IMR-90 (cell line): Measurements from ENCODE around the gene ARV1. TPM values are rescaled to one million over a fixed set of nuclear protein-coding genes. Genes with fewer than 3 reads are reported as not detected.

Source experiments
- ATAC-seq: fragments of 200-7000 bp; cut with Tn5 transposase; 2 replicates; pipeline ENCODE4 v1.9.1; 2020; ENCODE audit warnings: low read depth, mild to moderate bottlenecking, moderate library complexity
- BruUV-seq: library from RNA; stranded (reverse); fragments of 400-500 nt; replicated peaks from 2 replicates; lab custom pipeline; 2021; lab: Mats Ljungman, UMichigan
- CTCF ChIA-PET: fragments of 300-600 bp; formaldehyde crosslinking; extraction: SDS; loops from one replicate; lab custom pipeline; 2021; ENCODE audit warnings: antibody characterized with exemption; lab: Yijun Ruan, JAX
- POLR2A ChIA-PET: fragments of 300-600 bp; sonication (Branson Sonifier 250); formaldehyde crosslinking; loops from one replicate; lab custom pipeline; 2022; ENCODE audit warnings: antibody characterized with exemption; ENCODE audit not compliant: unreplicated experiment; lab: Charles Lee
- DNase-seq: peaks from one replicate; pipeline ENCODE4 v3.0.0; 2013
- H2AFZ ChIP-seq: replicated peaks from 2 replicates; pipeline ENCODE3; 2013; ENCODE audit warnings: low read length, mild to moderate bottlenecking; ENCODE audit not compliant: poor library complexity
- H2AK5ac ChIP-seq: 2 replicates; pipeline ENCODE4 v1.6.1; 2013; ENCODE audit warnings: low read depth, low read length, inconsistent platforms
- H2AK9ac ChIP-seq: replicated peaks from 2 replicates; pipeline ENCODE3; 2013; ENCODE audit warnings: mild to moderate bottlenecking, low read depth, low read length, moderate library complexity; ENCODE audit not compliant: poor library complexity
- H2BK120ac ChIP-seq: 2 replicates; pipeline ENCODE4 v1.6.1; 2013; ENCODE audit warnings: low read depth, low read length, inconsistent platforms
- H2BK15ac ChIP-seq: 3 replicates; pipeline ENCODE4 v1.6.1; 2013; ENCODE audit warnings: low read depth, low read length, inconsistent platforms
- H2BK20ac ChIP-seq: 2 replicates; pipeline ENCODE4 v1.6.1; 2013; ENCODE audit warnings: low read depth, mild to moderate bottlenecking, inconsistent platforms, low read length, moderate library complexity
- H2BK5ac ChIP-seq: 2 replicates; pipeline ENCODE4 v1.6.1; 2013; ENCODE audit warnings: mild to moderate bottlenecking, low read depth, low read length, inconsistent platforms; ENCODE audit not compliant: poor library complexity, severe bottlenecking
- H3K14ac ChIP-seq: replicated peaks from 2 replicates; pipeline ENCODE4 v1.6.1; 2013; ENCODE audit warnings: low read depth, low read length, inconsistent platforms
- H3K18ac ChIP-seq: 2 replicates; pipeline ENCODE4 v1.6.1; 2013; ENCODE audit warnings: low read depth, low read length, control low read depth
- H3K23ac ChIP-seq: 2 replicates; pipeline ENCODE4 v1.6.1; 2013; ENCODE audit warnings: low read depth, low read length, inconsistent platforms
- H3K27ac ChIP-seq: 2 replicates; pipeline ENCODE4 v1.5.1; 2013; ENCODE audit warnings: mild to moderate bottlenecking, control low read depth, low read length; ENCODE audit not compliant: insufficient read depth
- H3K27me3 ChIP-seq: 2 replicates; pipeline ENCODE4 v1.6.1; 2013; ENCODE audit warnings: low read length; ENCODE audit not compliant: control insufficient read depth, insufficient read depth
- H3K36me3 ChIP-seq: 2 replicates; pipeline ENCODE4 v1.6.1; 2013; ENCODE audit warnings: low read length, mixed read lengths; ENCODE audit not compliant: control insufficient read depth, insufficient read depth
- H3K4ac ChIP-seq: 2 replicates; pipeline ENCODE4 v1.6.1; 2013; ENCODE audit warnings: low read depth, low read length, inconsistent platforms
- H3K4me1 ChIP-seq: 2 replicates; pipeline ENCODE4 v1.6.1; 2013; ENCODE audit warnings: low read length, mixed read lengths; ENCODE audit not compliant: control insufficient read depth, insufficient read depth
- H3K4me2 ChIP-seq: 2 replicates; pipeline ENCODE4 v1.6.1; 2013; ENCODE audit warnings: low read depth, mild to moderate bottlenecking, control low read depth, low read length, moderate library complexity
- H3K4me3 ChIP-seq: 2 replicates; pipeline ENCODE4 v1.5.1; 2013; ENCODE audit warnings: low read depth, mild to moderate bottlenecking, control low read depth, low read length, moderate library complexity; ENCODE audit not compliant: insufficient read depth
- H3K56ac ChIP-seq: 2 replicates; pipeline ENCODE4 v1.6.1; 2013; ENCODE audit warnings: low read length, inconsistent platforms; ENCODE audit not compliant: insufficient read depth; ENCODE audit errors: extremely low read depth
- H3K79me1 ChIP-seq, 2 experiments: 2 replicates each; pipeline ENCODE4 v1.6.1; 2013; ENCODE audit warnings: low read length in 2 of 2, inconsistent platforms in 1 of 2, low read depth in 1 of 2
- H3K9ac ChIP-seq: 2 replicates; pipeline ENCODE4 v1.6.1; 2013; ENCODE audit warnings: low read depth, low read length, control low read depth
- H3K9me1 ChIP-seq: 2 replicates; pipeline ENCODE4 v1.6.1; 2013; ENCODE audit warnings: low read length, inconsistent platforms; ENCODE audit not compliant: insufficient read depth
- H3K9me3 ChIP-seq: 2 replicates; pipeline ENCODE4 v1.6.1; 2013; ENCODE audit warnings: low read length; ENCODE audit not compliant: control insufficient read depth, insufficient read depth
- H4K20me1 ChIP-seq: 2 replicates; pipeline ENCODE4 v1.6.1; 2013; ENCODE audit warnings: low read length, inconsistent platforms; ENCODE audit not compliant: insufficient read depth
- H4K5ac ChIP-seq: 2 replicates; pipeline ENCODE4 v1.6.1; 2013; ENCODE audit warnings: mild to moderate bottlenecking, low read depth, low read length, control low read depth
- H4K8ac ChIP-seq, 2 experiments: 2 replicates each; pipeline ENCODE4 v1.6.1; 2013; ENCODE audit warnings: low read depth in 2 of 2, low read length in 2 of 2, control low read depth in 1 of 2, inconsistent platforms in 1 of 2
- H4K91ac ChIP-seq: 2 replicates; pipeline ENCODE4 v1.6.1; 2013; ENCODE audit warnings: low read depth, low read length, inconsistent platforms; ENCODE audit not compliant: insufficient read depth
- ELK1 ChIP-seq: fragments of 150-350 bp; IDR thresholded peaks from 2 replicates; pipeline ENCODE4 v1.6.1; 2016; ENCODE audit warnings: low read depth, mild to moderate bottlenecking, low read length, moderate library complexity, borderline replicate concordance
- RCOR1 ChIP-seq: IDR thresholded peaks from 2 replicates; pipeline ENCODE4 v1.6.1; 2012; ENCODE audit warnings: mild to moderate bottlenecking, low read length, improper control_type of control experiment; ENCODE audit not compliant: insufficient replicate concordance
- WGBS, 2 experiments: methylation state at CpG; one replicate each; pipeline versions ENCODE4 v1.1.5 to v1.1.7; 2013; ENCODE audit warnings: missing lambda C conversion rate in 2 of 2; ENCODE audit not compliant: insufficient read length in 1 of 2; ENCODE audit errors: extremely low coverage in 2 of 2; 5-methylcytosine and 5-hydroxymethylcytosine counted together
- dilution Hi-C: fragments of 300-500 bp; cut with HindIII; formaldehyde crosslinking; loops from one replicate; pipeline ENCODE4 v1.14.3; 2018; ENCODE audit warnings: low sequenced_read_pairs; ENCODE audit not compliant: unreplicated experiment
- in situ Hi-C: fragments of 300-500 bp; cut with MboI; formaldehyde crosslinking; loops from 3 replicates; pipeline ENCODE4 v1.14.3; 2019; ENCODE audit warnings: low sequenced_read_pairs, inconsistent platforms, mixed read lengths
- intact Hi-C: fragments of 100-400 bp; cut with micrococcal nuclease; formaldehyde crosslinking; loops from 2 replicates; pipeline ENCODE4 v1.10.0; 2022
- polyA plus RNA-seq, 3 experiments: library from polyadenylated mRNA; depleted of rRNA; stranded (reverse); fragments of >200 nt; gene quantifications; 2 replicates each; pipeline ENCODE4 v1.2.3, GENCODE V29; 2012; ENCODE audit warnings: low replicate concordance in 1 of 3
- total RNA-seq: library from RNA; depleted of rRNA; stranded (reverse); fragments of >200 nt; gene quantifications from 2 replicates; pipeline ENCODE4 v1.2.3, GENCODE V29; 2012

Gene ARV1
- total and polyA plus RNA-seq, 2 of the 4 experiments (the other 2 are of a cell fraction), result 19.0 to 22.9 TPM

GRCh38 chr1:231016234-231016633 lies 37.3 kb downstream of the ARV1 start:
- Histone ChIP-seq H3K56ac (no peak overlapping the region), H2AK9ac (no peak overlapping the region), H3K27ac (no peak overlapping the region), H2AK5ac (no peak overlapping the region), H3K4me2 (no peak overlapping the region), H3K27me3 (no peaks in the 10 kb centered on the region), H3K4ac (no peak overlapping the region), H2BK20ac (no peak overlapping the region), H3K4me3 (no peak overlapping the region), H2AFZ (no peak overlapping the region), H3K4me1 (peaks cover 7% of the 10 kb centered on the region), H3K79me1 (peaks cover 0 to 11% of the 10 kb centered on the region in 2 experiments; a peak in 1 of 4 replicates), H4K91ac (no peak overlapping the region), H2BK5ac (no peak overlapping the region), H3K36me3 (peaks cover 11% of the 10 kb centered on the region), H3K9ac (no peak overlapping the region), H3K18ac (no peak overlapping the region), H4K20me1 (no peaks in the 10 kb centered on the region), H3K9me3 (no peaks in the 10 kb centered on the region; the same call in 1 of the 2 replicates), H2BK120ac (no peak overlapping the region), H4K5ac (no peak overlapping the region), H3K14ac (no peak overlapping the region), H3K9me1 (peaks cover 13% of the 10 kb centered on the region), H4K8ac (no peak overlapping the region), H2BK15ac (no peak overlapping the region), H3K23ac (no peak overlapping the region)
- ATAC-seq (peak; percentile 28; the same call in 1 of the 2 replicates), DNase-seq (no peak)
- no TSS peak for BruUV-seq
- TF ChIP-seq RCOR1 (no peak), ELK1 (no peak)
- POLR2A ChIA-PET, result no interaction called here
- CTCF ChIA-PET, result no interaction called here
- intact Hi-C loops, result no loop called here
- dilution Hi-C loops, result no loop called here
- in situ Hi-C loops, result no loop called here
- WGBS, 2 experiments, result 100% methylated on average over 4 of the region's 6 CpGs; no CpG with 5 or more reads in 1 of the 2 experiments
